T-cell (primary cell): ENCODE results near the gene TMEM145. TPM values are rescaled to one million over a fixed set of nuclear protein-coding genes. Genes with fewer than 3 reads are reported as not detected.

ENCODE experiments used
- ATAC-seq, 4 experiments: fragments of 200-7000 bp in 3 of 4; fragments of 150-1000 bp in 1 of 4; cut with Tn5 transposase; replicated peaks in 1 of 4; 1 replicate in 3 of 4; 2 replicates in 1 of 4; pipeline ENCODE4 v1.10.0; 2021; ENCODE audit warnings: moderate library complexity in 3 of 4, mild to moderate bottlenecking in 2 of 4, moderate number of reproducible peaks in 1 of 4
- CTCF ChIA-PET, 2 donors: fragments of 300-600 bp; sonication (Branson Sonifier 250); formaldehyde crosslinking; loops; one replicate each; lab custom pipeline; 2022; ENCODE audit warnings: antibody characterized with exemption in 2 of 2; lab: Charles Lee
- POLR2A ChIA-PET, 2 donors: fragments of 300-600 bp; sonication (Branson Sonifier 250); formaldehyde crosslinking; loops; one replicate each; lab custom pipeline; 2022; ENCODE audit warnings: antibody characterized with exemption in 2 of 2; lab: Charles Lee
- DNase-seq, 35 experiments: peaks; one replicate each; pipeline versions ENCODE4 v3.0.0 to v3.0.0-alpha.2; 2013 to 2023
- H3K27ac ChIP-seq: one replicate; pipeline ENCODE4 v1.5.1; 2013; ENCODE audit warnings: low read length
- H3K27me3 ChIP-seq, 2 experiments: replicated peaks in 1 of 2; 1 replicate in 1 of 2; 2 replicates in 1 of 2; pipeline versions ENCODE4 v1.6.1 to v1.7.0; 2013; ENCODE audit warnings: low read length in 1 of 2, mixed read lengths in 1 of 2; ENCODE audit not compliant: control insufficient read depth in 2 of 2, insufficient read depth in 2 of 2; ENCODE audit errors: extremely low read depth in 1 of 2
- H3K36me3 ChIP-seq, 2 donors: 1 replicate in 1 of 2; 2 replicates in 1 of 2; pipeline versions ENCODE4 v1.6.1 to v1.7.0; 2013; ENCODE audit warnings: low read length in 1 of 2; ENCODE audit not compliant: control insufficient read depth in 2 of 2, insufficient read depth in 1 of 2; ENCODE audit errors: extremely low read depth in 1 of 2
- H3K4me1 ChIP-seq, 2 experiments: 1 replicate in 1 of 2; 2 replicates in 1 of 2; pipeline versions ENCODE4 v1.6.1 to v1.7.0; 2013; ENCODE audit warnings: low read length in 2 of 2, mixed read lengths in 1 of 2; ENCODE audit not compliant: insufficient read depth in 2 of 2, control insufficient read depth in 1 of 2; ENCODE audit errors: extremely low read depth in 1 of 2
- H3K4me3 ChIP-seq, 2 donors: 1 replicate in 1 of 2; 2 replicates in 1 of 2; pipeline versions ENCODE4 v1.5.1 to v1.7.0; 2013; ENCODE audit warnings: mild to moderate bottlenecking in 2 of 2, low read length in 1 of 2, moderate library complexity in 1 of 2; ENCODE audit not compliant: control insufficient read depth in 1 of 2; ENCODE audit errors: extremely low read depth in 1 of 2
- H3K9me3 ChIP-seq: 2 replicates; pipeline ENCODE4 v1.7.0; 2013
- H3K27ac Mint-ChIP-seq, 2 donors: one replicate each; pipeline ENCODE4 v1.8.0; 2020 to 2021; ENCODE audit warnings: mild to moderate bottlenecking in 2 of 2, mixed read lengths in 2 of 2
- H3K27me3 Mint-ChIP-seq, 2 donors: one replicate each; pipeline ENCODE4 v1.8.0; 2021 to 2022; ENCODE audit warnings: mixed read lengths in 2 of 2
- H3K36me3 Mint-ChIP-seq: one replicate; pipeline ENCODE4 v1.8.0; 2021; ENCODE audit warnings: mixed read lengths
- H3K4me1 Mint-ChIP-seq, 3 donors: one replicate each; pipeline ENCODE4 v1.8.0; 2020 to 2022; ENCODE audit warnings: mixed read lengths in 3 of 3, mild to moderate bottlenecking in 1 of 3
- H3K4me3 Mint-ChIP-seq, 3 donors: one replicate each; pipeline ENCODE4 v1.8.0; 2020 to 2022; ENCODE audit warnings: mild to moderate bottlenecking in 3 of 3, mixed read lengths in 3 of 3, moderate library complexity in 3 of 3
- H3K9me3 Mint-ChIP-seq, 3 donors: one replicate each; pipeline ENCODE4 v1.8.0; 2020 to 2022; ENCODE audit warnings: mixed read lengths in 3 of 3
- WGBS: methylation state at CpG from one replicate; pipeline ENCODE4 v1.1.5; 2013; ENCODE audit warnings: missing lambda C conversion rate; ENCODE audit not compliant: insufficient coverage; 5-methylcytosine and 5-hydroxymethylcytosine counted together
- total RNA-seq, 35 experiments: library from RNA in 6 of 35; stranded (reverse) in 6 of 35; fragments of 120-200 nt in 1 of 35; gene quantifications; one replicate each; pipeline versions ENCODE4 v1.2.1 to v1.2.4 and lab custom pipeline; 2013 to 2026

TMEM145 gene
- total RNA-seq, 5 donors from 2014 or later (not counting 1 experiment from before 2014, with no cell fraction given): not detected

- Histone ChIP-seq H3K9me3 (no peaks in the 10 kb centered on the region), H3K4me3 (no peak overlapping the region), H3K4me1 (no peaks in the 10 kb centered on the region), H3K27ac (no peak overlapping the region), H3K27me3 (no peaks in the 10 kb centered on the region), H3K36me3 (peaks cover 4% of the 10 kb centered on the region in 2 donors)
- CTCF ChIA-PET: no interaction called here
- Mint-ChIP-seq H3K4me3 (no peak overlapping the region), H3K27me3 (no peaks in the 10 kb centered on the region), H3K9me3 (no peaks in the 10 kb centered on the region), H3K4me1 (peaks cover 4 to 14% (median 6%) of the 10 kb centered on the region in 3 donors), H3K27ac (no peak overlapping the region), H3K36me3 (no peaks in the 10 kb centered on the region)
- DNase-seq (no peak), ATAC-seq (no peak)
- POLR2A ChIA-PET: no interaction called here
- 94% methylated on average over 3 of the region's 6 CpGs for WGBS
Observed at GRCh38 chr19:42332059-42332458, 18.9 kb downstream of the TMEM145 start.

GRCh38 chr19:42333018-42333417 lies 19.9 kb downstream of the TMEM145 start:
- Mint-ChIP-seq H3K4me3 (no peak overlapping the region), H3K36me3 (no peaks in the 10 kb centered on the region), H3K27ac (no peak overlapping the region), H3K27me3 (no peaks in the 10 kb centered on the region), H3K9me3 (no peaks in the 10 kb centered on the region), H3K4me1 (peaks cover 0 to 4% (median under 1%) of the 10 kb centered on the region in 3 donors)
- ChIA-PET CTCF (no interaction called here), POLR2A (no interaction called here)
- ATAC-seq (no peak), DNase-seq (no peak)
- 88% methylated on average over 2 of the region's 3 CpGs for WGBS
- Histone ChIP-seq H3K4me1 (no peaks in the 10 kb centered on the region), H3K9me3 (no peaks in the 10 kb centered on the region), H3K27ac (no peak overlapping the region), H3K27me3 (no peaks in the 10 kb centered on the region), H3K4me3 (no peak overlapping the region), H3K36me3 (peaks cover 4% of the 10 kb centered on the region in 2 donors)

GRCh38 chr19:42333975-42334696 lies 21.0 kb downstream of the TMEM145 start:
- Histone ChIP-seq H3K4me3 (no peak overlapping the region), H3K4me1 (no peaks in the 10 kb centered on the region), H3K27me3 (no peaks in the 10 kb centered on the region), H3K27ac (no peak overlapping the region), H3K9me3 (no peaks in the 10 kb centered on the region), H3K36me3 (peaks cover 4% of the 10 kb centered on the region in 2 donors)
- Mint-ChIP-seq H3K4me3 (no peak overlapping the region), H3K36me3 (peaks cover 3% of the 10 kb centered on the region), H3K27ac (no peak overlapping the region), H3K27me3 (no peaks in the 10 kb centered on the region), H3K9me3 (no peaks in the 10 kb centered on the region), H3K4me1 (no peaks in the 10 kb centered on the region)
- POLR2A ChIA-PET: no interaction called here
- 89% methylated on average over 20 of the region's 21 CpGs for WGBS
- ATAC-seq (no peak), DNase-seq (no peak)
- CTCF ChIA-PET: interaction anchor here in 1 of 2 donors (0.6 kb wide), 1 partner anchor 692 kb away, joined by 3 read pairs; no protein-coding TSS in a partner anchor

GRCh38 chr19:42334697-42335373 lies 21.7 kb downstream of the TMEM145 start:
- DNase-seq (no peak), ATAC-seq (no peak)
- Histone ChIP-seq H3K27ac (no peak overlapping the region), H3K9me3 (no peaks in the 10 kb centered on the region), H3K4me3 (no peak overlapping the region), H3K4me1 (no peaks in the 10 kb centered on the region), H3K27me3 (no peaks in the 10 kb centered on the region), H3K36me3 (peaks cover 4% of the 10 kb centered on the region in 2 donors)
- POLR2A ChIA-PET: no interaction called here
- Mint-ChIP-seq H3K4me3 (no peak overlapping the region), H3K27ac (no peak overlapping the region), H3K4me1 (no peaks in the 10 kb centered on the region), H3K9me3 (no peaks in the 10 kb centered on the region), H3K36me3 (peaks cover 3% of the 10 kb centered on the region), H3K27me3 (no peaks in the 10 kb centered on the region)
- CTCF ChIA-PET: interaction anchor here in 1 of 2 donors (0.6 kb wide), 1 partner anchor 693 kb away, joined by 3 read pairs; no protein-coding TSS in a partner anchor
- 90% methylated on average over 11 of the region's 13 CpGs for WGBS

- no peak for ATAC-seq
- no peak for DNase-seq
- H3K4me1 ChIP-seq: no peaks in the 10 kb centered on the region
- no peak overlapping the region for H3K4me3 Mint-ChIP-seq
- no peaks in the 10 kb centered on the region for H3K27me3 Mint-ChIP-seq
- no peaks in the 10 kb centered on the region for H3K9me3 Mint-ChIP-seq
- H3K27ac Mint-ChIP-seq: no peak overlapping the region
- no peak overlapping the region for H3K4me3 ChIP-seq
- no peak overlapping the region for H3K27ac ChIP-seq
- ChIA-PET POLR2A (no interaction called here), CTCF (no interaction called here)
- H3K4me1 Mint-ChIP-seq: no peaks in the 10 kb centered on the region
- H3K27me3 ChIP-seq: no peaks in the 10 kb centered on the region
- H3K36me3 Mint-ChIP-seq: peaks cover 3% of the 10 kb centered on the region
- H3K36me3 ChIP-seq: peaks cover 4% of the 10 kb centered on the region in 2 donors
- no peaks in the 10 kb centered on the region for H3K9me3 ChIP-seq
- WGBS: 88% methylated on average over 5 of the region's 7 CpGs
Observed at GRCh38 chr19:42335374-42335936, 22.3 kb downstream of the TMEM145 start.

- Mint-ChIP-seq H3K4me1 (no peaks in the 10 kb centered on the region), H3K36me3 (peaks cover 3% of the 10 kb centered on the region), H3K9me3 (no peaks in the 10 kb centered on the region), H3K27ac (no peak overlapping the region), H3K4me3 (no peak overlapping the region), H3K27me3 (no peaks in the 10 kb centered on the region)
- DNase-seq (no peak), ATAC-seq (no peak)
- ChIA-PET POLR2A (no interaction called here), CTCF (no interaction called here)
- Histone ChIP-seq H3K27me3 (no peaks in the 10 kb centered on the region), H3K9me3 (no peaks in the 10 kb centered on the region), H3K4me3 (no peak overlapping the region), H3K36me3 (peaks cover 0 to 4% of the 10 kb centered on the region in 2 donors), H3K27ac (no peak overlapping the region), H3K4me1 (no peaks in the 10 kb centered on the region)
- WGBS: 93% methylated on average over 16 of the region's 19 CpGs
Observed at GRCh38 chr19:42335971-42336370, 22.9 kb downstream of the TMEM145 start.
